ENCODE data around the gene NR2F6. TPM values are rescaled to one million over a fixed set of nuclear protein-coding genes. Genes with fewer than 3 reads are reported as not detected.

Gene NR2F6
- total RNA-seq, 1 donor from 2014 or later = 72.1 TPM

- no peak for DNase-seq (ENCODE audit: low spot score)
Measured at GRCh38 chr19:17263712-17264640, 18.3 kb upstream of the NR2F6 start.

- no peak for DNase-seq (ENCODE audit: low spot score)
Measured at GRCh38 chr19:17262557-17262956, 16.8 kb upstream of the NR2F6 start.

GRCh38 chr19:17260842-17261325 lies 15.2 kb upstream of the NR2F6 start:
- DNase-seq (ENCODE audit: low spot score) = peak; percentile 84

- no peak for DNase-seq (ENCODE audit: low spot score)
Measured at GRCh38 chr19:17259934-17260333, 14.2 kb upstream of the NR2F6 start.

- no peak for DNase-seq (ENCODE audit: low spot score)
Measured at GRCh38 chr19:17259118-17259780, 13.5 kb upstream of the NR2F6 start.

- DNase-seq (ENCODE audit: low spot score) = no peak
Measured at GRCh38 chr19:17256130-17256529, 10.4 kb upstream of the NR2F6 start.

- DNase-seq (ENCODE audit: low spot score) = no peak
Measured at GRCh38 chr19:17255150-17255621, 9.5 kb upstream of the NR2F6 start.

GRCh38 chr19:17254636-17255035 lies 8.9 kb upstream of the NR2F6 start:
- DNase-seq (ENCODE audit: low spot score) = no peak

GRCh38 chr19:17249887-17250548 lies 4.3 kb upstream of the NR2F6 start:
- DNase-seq (ENCODE audit: low spot score) = no peak

- no peak for DNase-seq (ENCODE audit: low spot score)
Measured at GRCh38 chr19:17248011-17248776, 2.5 kb upstream of the NR2F6 start.

- DNase-seq (ENCODE audit: low spot score) = no peak
Measured at GRCh38 chr19:17246681-17247425, 1.1 kb upstream of the NR2F6 start.

- no peak for DNase-seq (ENCODE audit: low spot score)
Measured at GRCh38 chr19:17244618-17245534, 843 bp downstream of the NR2F6 start.

- DNase-seq (ENCODE audit: low spot score) = no peak
Measured at GRCh38 chr19:17243830-17244617, 1.7 kb downstream of the NR2F6 start.

GRCh38 chr19:17243211-17243829 lies 2.4 kb downstream of the NR2F6 start:
- no peak for DNase-seq (ENCODE audit: low spot score)

GRCh38 chr19:17242431-17243208 lies 3.1 kb downstream of the NR2F6 start:
- no peak for DNase-seq (ENCODE audit: low spot score)

GRCh38 chr19:17240826-17241399 lies 4.8 kb downstream of the NR2F6 start:
- no peak for DNase-seq (ENCODE audit: low spot score)
